NCI-H460 (cell line): Measurements from ENCODE around the gene LONP2. TPM values are rescaled to one million over a fixed set of nuclear protein-coding genes. Genes with fewer than 3 reads are reported as not detected.

Experiments
- DNase-seq: peaks from one replicate; pipeline ENCODE4 v3.0.0-alpha.2; 2016; ENCODE audit warnings: low read depth; ENCODE audit errors: extremely low read depth
- polyA plus RNA-seq: library from polyadenylated mRNA; depleted of rRNA; stranded (reverse); fragments of >200 nt; gene quantifications from 2 replicates; pipeline ENCODE4 v1.2.3, GENCODE V29; 2014; cell fraction: nucleus; rRNA removed
- total RNA-seq: library from RNA; depleted of rRNA; stranded (reverse); fragments of >200 nt; shearing (Covaris generic); gene quantifications from 2 replicates; pipeline ENCODE4 v1.2.3, GENCODE V29; 2014; rRNA removed

The LONP2 gene, protein sequence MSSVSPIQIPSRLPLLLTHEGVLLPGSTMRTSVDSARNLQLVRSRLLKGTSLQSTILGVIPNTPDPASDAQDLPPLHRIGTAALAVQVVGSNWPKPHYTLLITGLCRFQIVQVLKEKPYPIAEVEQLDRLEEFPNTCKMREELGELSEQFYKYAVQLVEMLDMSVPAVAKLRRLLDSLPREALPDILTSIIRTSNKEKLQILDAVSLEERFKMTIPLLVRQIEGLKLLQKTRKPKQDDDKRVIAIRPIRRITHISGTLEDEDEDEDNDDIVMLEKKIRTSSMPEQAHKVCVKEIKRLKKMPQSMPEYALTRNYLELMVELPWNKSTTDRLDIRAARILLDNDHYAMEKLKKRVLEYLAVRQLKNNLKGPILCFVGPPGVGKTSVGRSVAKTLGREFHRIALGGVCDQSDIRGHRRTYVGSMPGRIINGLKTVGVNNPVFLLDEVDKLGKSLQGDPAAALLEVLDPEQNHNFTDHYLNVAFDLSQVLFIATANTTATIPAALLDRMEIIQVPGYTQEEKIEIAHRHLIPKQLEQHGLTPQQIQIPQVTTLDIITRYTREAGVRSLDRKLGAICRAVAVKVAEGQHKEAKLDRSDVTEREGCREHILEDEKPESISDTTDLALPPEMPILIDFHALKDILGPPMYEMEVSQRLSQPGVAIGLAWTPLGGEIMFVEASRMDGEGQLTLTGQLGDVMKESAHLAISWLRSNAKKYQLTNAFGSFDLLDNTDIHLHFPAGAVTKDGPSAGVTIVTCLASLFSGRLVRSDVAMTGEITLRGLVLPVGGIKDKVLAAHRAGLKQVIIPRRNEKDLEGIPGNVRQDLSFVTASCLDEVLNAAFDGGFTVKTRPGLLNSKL
- 44.8 and 49.5 TPM in 2 replicates for total RNA-seq
- polyA plus RNA-seq = 26.2 and 32.7 TPM in 2 replicates

GRCh38 chr16:48244080-48244862 lies at the start of gene LONP2:
Gene LONP2, plus strand, starts transcription at chr16:48244300. Its CDS starts 89 bp downstream, at chr16:48244389.
- DNase-seq = peak; percentile 84

DNA sequence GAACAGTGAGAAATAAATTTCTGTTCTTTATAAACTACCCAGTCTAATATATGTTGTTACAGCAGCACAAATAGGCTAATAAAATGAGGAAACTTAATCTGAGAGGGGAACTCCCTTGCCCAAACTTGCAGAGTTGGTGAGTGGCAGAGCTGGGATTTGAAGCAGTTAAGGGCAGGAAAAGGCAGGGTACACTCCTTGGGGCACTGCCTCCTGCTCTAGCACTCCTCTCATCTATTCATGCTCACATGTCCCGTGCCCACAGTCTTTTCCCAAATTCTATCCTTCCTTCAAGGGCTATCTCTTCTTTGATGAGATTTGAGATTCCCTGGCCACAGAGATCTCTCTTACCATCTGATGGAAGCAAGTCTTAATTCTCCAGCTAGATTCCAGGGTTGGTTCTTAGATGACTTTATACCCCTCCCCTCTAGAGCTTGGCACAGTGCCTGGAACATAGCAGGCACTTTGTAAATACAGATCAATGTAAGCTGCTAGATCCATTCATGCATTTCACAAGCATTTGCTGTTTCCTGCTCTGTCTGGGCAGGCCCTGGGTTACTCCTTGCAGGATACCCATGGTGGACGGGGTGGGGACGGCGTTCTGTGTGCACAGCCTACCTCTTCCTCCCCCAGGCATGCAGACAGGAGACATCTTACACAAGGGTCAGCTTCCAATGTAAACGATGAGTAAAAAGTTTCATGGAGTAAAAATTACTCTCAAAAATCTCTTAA lies 49.1 kb upstream of the LONP2 start:
- DNase-seq = no peak

- no peak for DNase-seq
Measured at GRCh38 chr16:48197294-48197693, 46.8 kb upstream of the LONP2 start.

DNA sequence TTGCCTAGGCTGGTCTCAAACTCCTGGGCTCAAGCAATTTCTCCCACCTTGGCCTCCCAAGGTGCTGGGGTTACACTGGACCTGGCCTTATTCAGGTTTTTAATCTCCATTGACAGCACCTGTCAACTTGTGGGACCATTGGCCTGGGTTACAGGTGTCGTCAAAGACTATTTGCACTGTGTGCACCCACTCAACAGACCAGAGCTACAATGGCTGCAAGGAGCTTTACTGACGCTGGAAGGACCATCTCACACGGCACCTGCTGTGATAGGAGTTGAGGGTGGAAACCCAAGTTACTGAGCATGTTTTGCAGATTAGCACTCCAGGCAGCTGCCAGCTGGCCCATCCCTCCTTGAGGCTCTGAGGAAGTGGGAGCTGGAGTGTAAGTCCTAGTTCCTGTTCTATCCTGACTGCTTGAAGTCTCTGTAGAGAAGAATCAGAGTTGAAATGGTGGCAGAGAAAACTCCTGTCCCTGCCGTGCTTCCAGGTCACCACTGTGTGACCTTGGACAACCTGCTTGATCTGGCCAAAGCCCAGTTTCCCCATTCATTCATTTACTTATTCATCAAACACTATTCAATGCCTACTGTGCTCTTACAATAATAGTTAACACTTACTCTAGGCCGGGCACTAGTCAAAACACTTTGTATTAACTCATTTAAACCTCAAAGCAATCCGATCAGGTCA lies 42.4 kb upstream of the LONP2 start:
- no peak for DNase-seq

GRCh38 chr16:48203974-48204824 lies 39.9 kb upstream of the LONP2 start:
- DNase-seq = no peak

DNA sequence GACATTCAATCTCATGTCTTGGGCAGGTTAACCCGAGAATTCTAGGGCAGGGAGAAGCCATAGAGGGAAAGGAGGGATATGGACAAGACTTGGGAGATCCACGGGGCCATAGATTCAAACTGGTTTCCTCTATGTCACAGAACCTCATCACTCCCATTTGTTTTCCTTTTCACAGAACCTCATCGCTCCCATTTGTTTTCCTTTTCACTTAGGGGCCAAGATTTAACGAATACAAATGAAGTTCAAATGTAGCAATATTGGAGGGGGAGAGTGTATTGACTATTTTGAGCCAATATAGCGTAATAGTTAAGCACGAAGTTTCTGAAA lies 39.3 kb upstream of the LONP2 start:
- no peak for DNase-seq

GRCh38 chr16:48206594-48207242 lies 37.4 kb upstream of the LONP2 start:
- DNase-seq = no peak

DNA sequence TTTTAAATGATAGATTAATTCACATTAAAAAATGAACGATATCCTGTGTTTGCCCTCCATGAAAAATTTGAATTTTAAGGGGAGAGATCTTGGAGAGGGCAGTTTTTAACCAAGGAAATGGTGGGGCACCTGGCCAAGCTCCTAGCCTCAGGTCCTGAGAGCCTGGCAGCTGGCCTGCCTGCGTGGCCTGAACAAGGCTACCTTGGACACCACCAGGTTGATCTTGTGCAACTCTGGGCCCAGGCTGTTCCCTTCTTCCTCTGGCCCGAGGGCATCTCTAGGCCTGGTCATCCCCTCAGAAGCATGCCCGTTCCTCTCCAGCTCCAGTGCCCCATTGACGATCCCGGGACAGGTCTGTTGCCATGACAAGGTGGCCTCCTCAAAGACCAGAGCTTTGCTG lies 33.4 kb upstream of the LONP2 start:
- DNase-seq = no peak

GRCh38 chr16:48212033-48212432 lies 32.1 kb upstream of the LONP2 start:
- no peak for DNase-seq

GRCh38 chr16:48215738-48216137 lies 28.4 kb upstream of the LONP2 start:
- no peak for DNase-seq

GRCh38 chr16:48217708-48218107 lies 26.4 kb upstream of the LONP2 start:
- no peak for DNase-seq

DNA sequence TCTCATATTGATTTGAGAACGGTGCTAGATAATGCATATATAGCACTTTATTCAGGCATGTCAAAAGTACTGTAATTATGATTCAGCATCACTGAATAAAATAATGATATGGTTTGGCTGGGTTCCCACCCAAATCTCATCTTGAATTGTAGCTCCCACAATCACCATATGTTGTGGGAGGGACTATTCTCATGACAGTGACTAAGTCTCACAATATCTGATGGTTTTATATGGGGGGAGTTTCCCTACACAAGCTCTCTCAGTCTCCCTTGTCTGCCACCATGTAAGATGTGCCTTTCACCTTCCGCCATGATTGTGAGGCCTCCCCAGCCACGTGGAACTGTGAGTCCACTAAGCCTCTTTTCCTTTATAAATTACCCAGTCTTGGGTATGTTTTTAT lies 25.6 kb upstream of the LONP2 start:
- no peak for DNase-seq

GRCh38 chr16:48220891-48221290 lies 23.2 kb upstream of the LONP2 start:
- DNase-seq = no peak

GRCh38 chr16:48223490-48223889 lies 20.6 kb upstream of the LONP2 start:
- no peak for DNase-seq

GRCh38 chr16:48225456-48225855 lies 18.6 kb upstream of the LONP2 start:
- no peak for DNase-seq

GRCh38 chr16:48231727-48232492 lies 12.2 kb upstream of the LONP2 start:
- DNase-seq = peak; percentile 19

GRCh38 chr16:48232493-48233040 lies 11.5 kb upstream of the LONP2 start:
- no peak for DNase-seq
